IMR-90 (cell line): Measurements from ENCODE around the gene THAP10. TPM values are rescaled to one million over a fixed set of nuclear protein-coding genes. Genes with fewer than 3 reads are reported as not detected.

Experiments
- ATAC-seq: fragments of 200-7000 bp; cut with Tn5 transposase; 2 replicates; pipeline ENCODE4 v1.9.1; 2020; ENCODE audit warnings: low read depth, mild to moderate bottlenecking, moderate library complexity
- BruUV-seq: library from RNA; stranded (reverse); fragments of 400-500 nt; replicated peaks from 2 replicates; lab custom pipeline; 2021; lab: Mats Ljungman, UMichigan
- CTCF ChIA-PET: fragments of 300-600 bp; formaldehyde crosslinking; extraction: SDS; loops from one replicate; lab custom pipeline; 2021; ENCODE audit warnings: antibody characterized with exemption; lab: Yijun Ruan, JAX
- POLR2A ChIA-PET: fragments of 300-600 bp; sonication (Branson Sonifier 250); formaldehyde crosslinking; loops from one replicate; lab custom pipeline; 2022; ENCODE audit warnings: antibody characterized with exemption; ENCODE audit not compliant: unreplicated experiment; lab: Charles Lee
- DNase-seq: peaks from one replicate; pipeline ENCODE4 v3.0.0; 2013
- H2AFZ ChIP-seq: replicated peaks from 2 replicates; pipeline ENCODE3; 2013; ENCODE audit warnings: low read length, mild to moderate bottlenecking; ENCODE audit not compliant: poor library complexity
- H2AK5ac ChIP-seq: 2 replicates; pipeline ENCODE4 v1.6.1; 2013; ENCODE audit warnings: low read depth, low read length, inconsistent platforms
- H2AK9ac ChIP-seq: replicated peaks from 2 replicates; pipeline ENCODE3; 2013; ENCODE audit warnings: mild to moderate bottlenecking, low read depth, low read length, moderate library complexity; ENCODE audit not compliant: poor library complexity
- H2BK120ac ChIP-seq: 2 replicates; pipeline ENCODE4 v1.6.1; 2013; ENCODE audit warnings: low read depth, low read length, inconsistent platforms
- H2BK15ac ChIP-seq: 3 replicates; pipeline ENCODE4 v1.6.1; 2013; ENCODE audit warnings: low read depth, low read length, inconsistent platforms
- H2BK20ac ChIP-seq: 2 replicates; pipeline ENCODE4 v1.6.1; 2013; ENCODE audit warnings: low read depth, mild to moderate bottlenecking, inconsistent platforms, low read length, moderate library complexity
- H2BK5ac ChIP-seq: 2 replicates; pipeline ENCODE4 v1.6.1; 2013; ENCODE audit warnings: mild to moderate bottlenecking, low read depth, low read length, inconsistent platforms; ENCODE audit not compliant: poor library complexity, severe bottlenecking
- H3K14ac ChIP-seq: replicated peaks from 2 replicates; pipeline ENCODE4 v1.6.1; 2013; ENCODE audit warnings: low read depth, low read length, inconsistent platforms
- H3K18ac ChIP-seq: 2 replicates; pipeline ENCODE4 v1.6.1; 2013; ENCODE audit warnings: low read depth, low read length, control low read depth
- H3K23ac ChIP-seq: 2 replicates; pipeline ENCODE4 v1.6.1; 2013; ENCODE audit warnings: low read depth, low read length, inconsistent platforms
- H3K27ac ChIP-seq: 2 replicates; pipeline ENCODE4 v1.5.1; 2013; ENCODE audit warnings: mild to moderate bottlenecking, control low read depth, low read length; ENCODE audit not compliant: insufficient read depth
- H3K27me3 ChIP-seq: 2 replicates; pipeline ENCODE4 v1.6.1; 2013; ENCODE audit warnings: low read length; ENCODE audit not compliant: control insufficient read depth, insufficient read depth
- H3K36me3 ChIP-seq: 2 replicates; pipeline ENCODE4 v1.6.1; 2013; ENCODE audit warnings: low read length, mixed read lengths; ENCODE audit not compliant: control insufficient read depth, insufficient read depth
- H3K4ac ChIP-seq: 2 replicates; pipeline ENCODE4 v1.6.1; 2013; ENCODE audit warnings: low read depth, low read length, inconsistent platforms
- H3K4me1 ChIP-seq: 2 replicates; pipeline ENCODE4 v1.6.1; 2013; ENCODE audit warnings: low read length, mixed read lengths; ENCODE audit not compliant: control insufficient read depth, insufficient read depth
- H3K4me2 ChIP-seq: 2 replicates; pipeline ENCODE4 v1.6.1; 2013; ENCODE audit warnings: low read depth, mild to moderate bottlenecking, control low read depth, low read length, moderate library complexity
- H3K4me3 ChIP-seq: 2 replicates; pipeline ENCODE4 v1.5.1; 2013; ENCODE audit warnings: low read depth, mild to moderate bottlenecking, control low read depth, low read length, moderate library complexity; ENCODE audit not compliant: insufficient read depth
- H3K56ac ChIP-seq: 2 replicates; pipeline ENCODE4 v1.6.1; 2013; ENCODE audit warnings: low read length, inconsistent platforms; ENCODE audit not compliant: insufficient read depth; ENCODE audit errors: extremely low read depth
- H3K79me1 ChIP-seq, 2 experiments: 2 replicates each; pipeline ENCODE4 v1.6.1; 2013; ENCODE audit warnings: low read length in 2 of 2, inconsistent platforms in 1 of 2, low read depth in 1 of 2
- H3K9ac ChIP-seq: 2 replicates; pipeline ENCODE4 v1.6.1; 2013; ENCODE audit warnings: low read depth, low read length, control low read depth
- H3K9me1 ChIP-seq: 2 replicates; pipeline ENCODE4 v1.6.1; 2013; ENCODE audit warnings: low read length, inconsistent platforms; ENCODE audit not compliant: insufficient read depth
- H3K9me3 ChIP-seq: 2 replicates; pipeline ENCODE4 v1.6.1; 2013; ENCODE audit warnings: low read length; ENCODE audit not compliant: control insufficient read depth, insufficient read depth
- H4K20me1 ChIP-seq: 2 replicates; pipeline ENCODE4 v1.6.1; 2013; ENCODE audit warnings: low read length, inconsistent platforms; ENCODE audit not compliant: insufficient read depth
- H4K5ac ChIP-seq: 2 replicates; pipeline ENCODE4 v1.6.1; 2013; ENCODE audit warnings: mild to moderate bottlenecking, low read depth, low read length, control low read depth
- H4K8ac ChIP-seq, 2 experiments: 2 replicates each; pipeline ENCODE4 v1.6.1; 2013; ENCODE audit warnings: low read depth in 2 of 2, low read length in 2 of 2, control low read depth in 1 of 2, inconsistent platforms in 1 of 2
- H4K91ac ChIP-seq: 2 replicates; pipeline ENCODE4 v1.6.1; 2013; ENCODE audit warnings: low read depth, low read length, inconsistent platforms; ENCODE audit not compliant: insufficient read depth
- BHLHE40 ChIP-seq: fragments of 150-350 bp; IDR thresholded peaks from 2 replicates; pipeline ENCODE4 v1.6.1; 2016; ENCODE audit warnings: mild to moderate bottlenecking, low read depth, low read length
- CEBPB ChIP-seq: IDR thresholded peaks from 2 replicates; pipeline ENCODE4 v1.6.1; 2012; ENCODE audit warnings: low read depth, low read length, improper control_type of control experiment
- CHD1 ChIP-seq: IDR thresholded peaks from 2 replicates; pipeline ENCODE4 v1.6.1; 2012; ENCODE audit warnings: low read depth, low read length, improper control_type of control experiment
- FOS ChIP-seq: fragments of 150-350 bp; IDR thresholded peaks from 2 replicates; pipeline ENCODE4 v1.6.1; 2016; ENCODE audit warnings: low read depth, low read length
- MAFK ChIP-seq: IDR thresholded peaks from 2 replicates; pipeline ENCODE4 v1.6.1; 2012; ENCODE audit warnings: low read depth, low read length, improper control_type of control experiment
- MXI1 ChIP-seq: IDR thresholded peaks from 2 replicates; pipeline ENCODE4 v1.6.1; 2012; ENCODE audit warnings: low read depth, mild to moderate bottlenecking, low read length, moderate library complexity, borderline replicate concordance
- NFE2L2 ChIP-seq: fragments of 150-350 bp; IDR thresholded peaks from 2 replicates; pipeline ENCODE4 v1.6.1; 2016; ENCODE audit warnings: low read depth, mild to moderate bottlenecking, low read length
- POLR2A ChIP-seq: IDR thresholded peaks from 2 replicates; pipeline ENCODE4 v1.6.1; 2012; ENCODE audit warnings: mild to moderate bottlenecking, low read depth, low read length
- RAD21 ChIP-seq: IDR thresholded peaks from 2 replicates; pipeline ENCODE4 v1.6.1; 2012; ENCODE audit warnings: low read length, improper control_type of control experiment
- RFX5 ChIP-seq: IDR thresholded peaks from 2 replicates; pipeline ENCODE4 v1.8.0; 2012; ENCODE audit warnings: low read depth, mild to moderate bottlenecking, low read length, moderate library complexity
- SMC3 ChIP-seq: fragments of 150-350 bp; IDR thresholded peaks from 2 replicates; pipeline ENCODE4 v1.6.1; 2016; ENCODE audit warnings: low read depth, mild to moderate bottlenecking, antibody characterized with exemption, low read length, moderate library complexity
- WGBS, 2 experiments: methylation state at CpG; one replicate each; pipeline versions ENCODE4 v1.1.5 to v1.1.7; 2013; ENCODE audit warnings: missing lambda C conversion rate in 2 of 2; ENCODE audit not compliant: insufficient read length in 1 of 2; ENCODE audit errors: extremely low coverage in 2 of 2; 5-methylcytosine and 5-hydroxymethylcytosine counted together
- dilution Hi-C: fragments of 300-500 bp; cut with HindIII; formaldehyde crosslinking; loops from one replicate; pipeline ENCODE4 v1.14.3; 2018; ENCODE audit warnings: low sequenced_read_pairs; ENCODE audit not compliant: unreplicated experiment
- in situ Hi-C: fragments of 300-500 bp; cut with MboI; formaldehyde crosslinking; loops from 3 replicates; pipeline ENCODE4 v1.14.3; 2019; ENCODE audit warnings: low sequenced_read_pairs, inconsistent platforms, mixed read lengths
- intact Hi-C: fragments of 100-400 bp; cut with micrococcal nuclease; formaldehyde crosslinking; loops from 2 replicates; pipeline ENCODE4 v1.10.0; 2022
- polyA plus RNA-seq, 3 experiments: library from polyadenylated mRNA; depleted of rRNA; stranded (reverse); fragments of >200 nt; gene quantifications; 2 replicates each; pipeline ENCODE4 v1.2.3, GENCODE V29; 2012; ENCODE audit warnings: low replicate concordance in 1 of 3
- total RNA-seq: library from RNA; depleted of rRNA; stranded (reverse); fragments of >200 nt; gene quantifications from 2 replicates; pipeline ENCODE4 v1.2.3, GENCODE V29; 2012
- TF ChIP-seq, protein P1 (sequence below): conservative IDR thresholded peaks from 2 replicates; pipeline ENCODE4 v1.5.1; 2012; ENCODE audit warnings: mild to moderate bottlenecking, low read depth, low read length, improper control_type of control experiment
- TF ChIP-seq, protein P2 (sequence below): fragments of 150-350 bp; IDR thresholded peaks from 2 replicates; pipeline ENCODE4 v1.6.1; 2017; ENCODE audit warnings: mild to moderate bottlenecking, antibody characterized with exemption, low read length, low read depth
- TF ChIP-seq, protein P3 (sequence below): fragments of 150-350 bp; IDR thresholded peaks from 2 replicates; pipeline ENCODE4 v1.6.1; 2016; ENCODE audit warnings: low read depth, mild to moderate bottlenecking, low read length, moderate library complexity, borderline replicate concordance

THAP10 gene
- total and polyA plus RNA-seq, 2 of the 4 experiments (the other 2 are of a cell fraction): 2.3 to 2.8 TPM

DNA sequence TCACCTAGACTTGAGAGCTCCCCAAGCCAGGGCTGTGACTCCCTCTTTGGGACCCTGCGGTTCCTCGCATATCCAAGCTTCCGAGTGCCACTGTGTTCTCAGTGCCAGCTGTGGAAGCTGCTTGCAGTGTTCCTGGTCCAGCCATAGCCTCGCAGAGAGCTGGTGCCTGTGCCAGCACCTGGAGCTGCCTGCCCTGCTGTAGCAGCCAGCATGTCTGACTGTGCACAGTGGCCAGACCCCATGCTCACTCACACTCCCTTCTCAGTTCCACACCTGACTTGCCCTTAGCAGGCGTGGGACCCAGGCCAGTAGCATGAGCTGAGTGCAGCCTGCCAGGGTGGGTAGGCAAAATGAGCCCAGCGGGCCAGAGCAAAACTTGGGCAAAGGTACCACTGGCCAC, 25.7 kb upstream of the THAP10 start:
- Histone ChIP-seq H3K56ac (no peak overlapping the region), H2BK20ac (no peak overlapping the region), H3K9me3 (no peaks in the 10 kb centered on the region; the same call in none of the 2 replicates), H2BK15ac (no peak overlapping the region), H2AK9ac (no peak overlapping the region), H2BK120ac (no peak overlapping the region), H3K18ac (no peak overlapping the region), H3K79me1 (no peaks in the 10 kb centered on the region), H3K9ac (no peak overlapping the region), H4K5ac (no peak overlapping the region), H2BK5ac (no peak overlapping the region), H3K9me1 (0 out of 2 replicates have a peak, but pooled peaks cover 3% of the 10 kb centered on the region), H3K36me3 (no peaks in the 10 kb centered on the region; the same call in 1 of the 2 replicates), H2AFZ (no peak overlapping the region), H3K4me1 (peaks cover 5% of the 10 kb centered on the region), H2AK5ac (no peak overlapping the region), H3K14ac (no peak overlapping the region), H4K8ac (no peak overlapping the region), H3K4me2 (no peak overlapping the region), H3K4ac (no peak overlapping the region), H3K23ac (no peak overlapping the region), H3K27ac (no peak overlapping the region), H3K4me3 (no peak overlapping the region), H4K20me1 (no peaks in the 10 kb centered on the region), H4K91ac (no peak overlapping the region), H3K27me3 (no peaks in the 10 kb centered on the region)
- no TSS peak for BruUV-seq
- ATAC-seq: no peak
- DNase-seq: no peak
- 96% methylated on average over 4 of the region's 6 CpGs; no CpG with 5 or more reads in 1 of the 2 experiments for WGBS, 2 experiments
- in situ Hi-C loops (no loop called here), intact Hi-C loops (no loop called here), dilution Hi-C loops (no loop called here)
- ChIA-PET POLR2A (no interaction called here), CTCF (no interaction called here)
- no peak for TF ChIP-seq MXI1
- no peak for TF ChIP-seq POLR2A
- TF ChIP-seq SMC3: no peak
- TF ChIP-seq BHLHE40: no peak
- TF ChIP-seq RAD21: no peak
- no peak for TF ChIP-seq RFX5
- TF ChIP-seq CEBPB: no peak
- TF ChIP-seq, protein P1, sequence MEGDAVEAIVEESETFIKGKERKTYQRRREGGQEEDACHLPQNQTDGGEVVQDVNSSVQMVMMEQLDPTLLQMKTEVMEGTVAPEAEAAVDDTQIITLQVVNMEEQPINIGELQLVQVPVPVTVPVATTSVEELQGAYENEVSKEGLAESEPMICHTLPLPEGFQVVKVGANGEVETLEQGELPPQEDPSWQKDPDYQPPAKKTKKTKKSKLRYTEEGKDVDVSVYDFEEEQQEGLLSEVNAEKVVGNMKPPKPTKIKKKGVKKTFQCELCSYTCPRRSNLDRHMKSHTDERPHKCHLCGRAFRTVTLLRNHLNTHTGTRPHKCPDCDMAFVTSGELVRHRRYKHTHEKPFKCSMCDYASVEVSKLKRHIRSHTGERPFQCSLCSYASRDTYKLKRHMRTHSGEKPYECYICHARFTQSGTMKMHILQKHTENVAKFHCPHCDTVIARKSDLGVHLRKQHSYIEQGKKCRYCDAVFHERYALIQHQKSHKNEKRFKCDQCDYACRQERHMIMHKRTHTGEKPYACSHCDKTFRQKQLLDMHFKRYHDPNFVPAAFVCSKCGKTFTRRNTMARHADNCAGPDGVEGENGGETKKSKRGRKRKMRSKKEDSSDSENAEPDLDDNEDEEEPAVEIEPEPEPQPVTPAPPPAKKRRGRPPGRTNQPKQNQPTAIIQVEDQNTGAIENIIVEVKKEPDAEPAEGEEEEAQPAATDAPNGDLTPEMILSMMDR: no peak
- TF ChIP-seq MAFK: no peak
- no peak for TF ChIP-seq NFE2L2
- TF ChIP-seq, protein P2, sequence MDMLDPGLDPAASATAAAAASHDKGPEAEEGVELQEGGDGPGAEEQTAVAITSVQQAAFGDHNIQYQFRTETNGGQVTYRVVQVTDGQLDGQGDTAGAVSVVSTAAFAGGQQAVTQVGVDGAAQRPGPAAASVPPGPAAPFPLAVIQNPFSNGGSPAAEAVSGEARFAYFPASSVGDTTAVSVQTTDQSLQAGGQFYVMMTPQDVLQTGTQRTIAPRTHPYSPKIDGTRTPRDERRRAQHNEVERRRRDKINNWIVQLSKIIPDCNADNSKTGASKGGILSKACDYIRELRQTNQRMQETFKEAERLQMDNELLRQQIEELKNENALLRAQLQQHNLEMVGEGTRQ: no peak
- TF ChIP-seq FOS: no peak
- TF ChIP-seq, protein P3, sequence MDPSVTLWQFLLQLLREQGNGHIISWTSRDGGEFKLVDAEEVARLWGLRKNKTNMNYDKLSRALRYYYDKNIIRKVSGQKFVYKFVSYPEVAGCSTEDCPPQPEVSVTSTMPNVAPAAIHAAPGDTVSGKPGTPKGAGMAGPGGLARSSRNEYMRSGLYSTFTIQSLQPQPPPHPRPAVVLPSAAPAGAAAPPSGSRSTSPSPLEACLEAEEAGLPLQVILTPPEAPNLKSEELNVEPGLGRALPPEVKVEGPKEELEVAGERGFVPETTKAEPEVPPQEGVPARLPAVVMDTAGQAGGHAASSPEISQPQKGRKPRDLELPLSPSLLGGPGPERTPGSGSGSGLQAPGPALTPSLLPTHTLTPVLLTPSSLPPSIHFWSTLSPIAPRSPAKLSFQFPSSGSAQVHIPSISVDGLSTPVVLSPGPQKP: no peak
- no peak for TF ChIP-seq CHD1
